ENCODE measurements around the gene OR1I1.

- TF ChIP-seq CTCF (IDR thresholded peaks at IDR 0.05; ENCODE audit: borderline replicate concordance, extremely low read depth, low read length, poor library complexity, severe bottlenecking) (no peak), EZH2 (IDR thresholded peaks at IDR 0.05; ENCODE audit: borderline replicate concordance, low read depth, low read length, severe bottlenecking) (no peak)
Observed at GRCh38 chr19:15042003-15042402, 40.0 kb upstream of the OR1I1 start.
